OCI-LY3 (cell line): ENCODE data around the gene WSB1.

Source experiments
- EZH2phosphoT487 ChIP-seq: fragments of 200-600 bp; shearing (Covaris generic); IDR thresholded peaks from 2 replicates; pipeline ENCODE4 v1.6.1; 2018; ENCODE audit warnings: antibody characterized with exemption, mixed run types, low read depth
- TF ChIP-seq, protein P1 (sequence below): fragments of 200-600, 300-600 bp; sonication (generic); IDR thresholded peaks from 2 replicates; pipeline ENCODE4 v1.5.1; 2014; ENCODE audit warnings: antibody characterized with exemption, low read length, low read depth

DNA sequence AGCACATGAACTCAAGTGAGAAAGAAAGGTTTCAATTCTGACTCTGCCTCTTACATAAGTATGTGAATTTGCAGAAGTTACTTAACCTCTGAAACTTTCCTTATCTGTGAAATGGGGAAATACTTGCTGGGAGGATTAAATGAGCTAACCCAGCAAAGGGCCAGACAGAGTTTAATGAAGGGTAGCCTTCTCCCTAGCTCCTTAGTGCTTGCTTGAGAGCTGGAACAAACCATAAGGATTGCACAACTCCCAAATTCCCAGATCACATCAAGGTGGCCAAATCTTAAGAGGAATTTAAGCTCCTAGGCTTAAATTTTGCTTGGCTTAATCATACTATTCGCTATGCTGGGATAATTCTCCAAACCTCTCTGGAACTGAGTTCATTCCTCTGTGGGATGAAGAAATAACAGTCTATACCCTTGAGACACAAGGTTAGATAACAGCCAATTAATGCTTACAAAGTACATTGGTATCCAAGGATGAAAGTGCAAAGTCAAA is 11.8 kb upstream of the WSB1 start:
- TF ChIP-seq, protein P1, sequence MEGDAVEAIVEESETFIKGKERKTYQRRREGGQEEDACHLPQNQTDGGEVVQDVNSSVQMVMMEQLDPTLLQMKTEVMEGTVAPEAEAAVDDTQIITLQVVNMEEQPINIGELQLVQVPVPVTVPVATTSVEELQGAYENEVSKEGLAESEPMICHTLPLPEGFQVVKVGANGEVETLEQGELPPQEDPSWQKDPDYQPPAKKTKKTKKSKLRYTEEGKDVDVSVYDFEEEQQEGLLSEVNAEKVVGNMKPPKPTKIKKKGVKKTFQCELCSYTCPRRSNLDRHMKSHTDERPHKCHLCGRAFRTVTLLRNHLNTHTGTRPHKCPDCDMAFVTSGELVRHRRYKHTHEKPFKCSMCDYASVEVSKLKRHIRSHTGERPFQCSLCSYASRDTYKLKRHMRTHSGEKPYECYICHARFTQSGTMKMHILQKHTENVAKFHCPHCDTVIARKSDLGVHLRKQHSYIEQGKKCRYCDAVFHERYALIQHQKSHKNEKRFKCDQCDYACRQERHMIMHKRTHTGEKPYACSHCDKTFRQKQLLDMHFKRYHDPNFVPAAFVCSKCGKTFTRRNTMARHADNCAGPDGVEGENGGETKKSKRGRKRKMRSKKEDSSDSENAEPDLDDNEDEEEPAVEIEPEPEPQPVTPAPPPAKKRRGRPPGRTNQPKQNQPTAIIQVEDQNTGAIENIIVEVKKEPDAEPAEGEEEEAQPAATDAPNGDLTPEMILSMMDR: no peak
- no peak for TF ChIP-seq EZH2phosphoT487
